ENCODE results near the gene TMA7. TPM values are rescaled to one million over a fixed set of nuclear protein-coding genes. Genes with fewer than 3 reads are reported as not detected.
A peak's percentile ranks its signal among the peaks of the same experiment; 100 is the strongest.

The TMA7 gene
- total RNA-seq, 6 donors from 2014 or later = 115 to 282 (median 163) TPM

DNA sequence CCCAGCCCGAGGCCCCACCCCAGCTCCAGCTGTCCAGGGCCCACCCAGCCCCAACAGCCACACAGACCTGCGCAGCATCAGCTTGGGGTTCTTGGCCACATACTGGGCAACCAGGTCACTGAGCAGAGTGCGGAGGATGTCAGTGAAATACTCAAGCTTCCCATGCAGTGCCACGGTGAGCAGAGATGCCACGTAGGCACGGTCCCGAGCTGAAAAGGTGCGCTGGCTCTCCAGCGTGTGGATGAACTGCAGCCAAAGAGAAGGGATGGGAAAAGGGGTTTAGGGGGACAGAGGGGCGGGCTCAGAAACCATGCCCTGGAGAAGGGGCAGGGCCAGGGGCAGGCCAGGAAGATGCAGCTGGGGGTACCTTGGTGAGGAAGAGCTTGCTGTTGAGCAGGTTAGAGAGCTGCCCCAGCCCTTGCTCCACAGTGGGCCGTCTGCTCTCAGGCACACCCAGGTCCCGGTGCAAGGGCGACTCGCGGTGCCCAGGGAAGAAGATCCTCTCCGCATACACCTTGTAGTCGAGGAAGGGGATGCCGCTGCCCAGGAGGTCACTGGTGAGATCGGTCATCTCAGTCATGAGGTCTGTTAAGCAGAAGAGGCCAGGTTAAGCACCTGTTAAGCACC lies 27.6 kb upstream of the TMA7 start:
- TF ChIP-seq POLR2AphosphoS5 (IDR thresholded peaks at IDR 0.05) (no peak), EP300 (IDR thresholded peaks at IDR 0.05) (no peak), POLR2A (IDR thresholded peaks at IDR 0.05) (no peak)
- WGBS, 2 donors = 94 to 95% methylated on average over 13 to 19 of the region's 19 CpGs
- H3K27me3 ChIP-seq = no peaks in the 10 kb centered on the region
- DNase-seq (peak in 1 of 2 donors; percentile 59), ATAC-seq (ENCODE audit: low FRiP score in 2 of 2) (no peak)
- no peak overlapping the region for H3K4me3 ChIP-seq
- peaks cover 9 to 97% (median 75%) of the 10 kb centered on the region in 4 donors for H3K36me3 ChIP-seq
- no peak overlapping the region for H3K27ac ChIP-seq
- no peaks in the 10 kb centered on the region for H3K4me1 ChIP-seq
- H3K9me3 ChIP-seq = no peaks in the 10 kb centered on the region

DNA sequence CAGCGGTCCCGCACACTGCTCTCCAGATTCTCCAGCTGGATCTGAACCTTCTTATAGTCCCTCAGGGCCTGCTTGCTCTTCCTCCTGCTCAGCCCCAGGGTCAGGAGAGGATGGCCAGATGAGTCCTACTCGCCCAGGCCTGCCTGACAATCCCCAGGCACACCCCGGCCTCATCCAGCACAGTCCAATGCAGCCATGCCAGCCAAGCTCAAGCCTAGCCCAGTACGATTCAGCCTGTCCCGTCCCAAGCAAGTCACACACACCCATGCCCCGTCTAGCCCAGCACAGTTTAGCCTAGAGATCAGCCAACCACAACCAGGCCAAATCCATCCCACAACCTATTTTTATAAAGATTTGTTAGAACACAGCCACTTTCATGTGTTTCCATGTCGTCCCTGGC lies 27.0 kb upstream of the TMA7 start:
- Histone ChIP-seq H3K9me3 (no peaks in the 10 kb centered on the region), H3K27me3 (no peaks in the 10 kb centered on the region), H3K4me1 (no peaks in the 10 kb centered on the region), H3K36me3 (peaks cover 9 to 96% (median 79%) of the 10 kb centered on the region in 4 donors), H3K4me3 (no peak overlapping the region), H3K27ac (no peak overlapping the region)
- ATAC-seq (ENCODE audit: low FRiP score in 2 of 2) (no peak), DNase-seq (no peak)
- no peak for TF ChIP-seq CTCF (IDR thresholded peaks at IDR 0.05)
- WGBS, 2 donors = 89 to 90% methylated on average over 8 of the region's 8 CpGs

DNA sequence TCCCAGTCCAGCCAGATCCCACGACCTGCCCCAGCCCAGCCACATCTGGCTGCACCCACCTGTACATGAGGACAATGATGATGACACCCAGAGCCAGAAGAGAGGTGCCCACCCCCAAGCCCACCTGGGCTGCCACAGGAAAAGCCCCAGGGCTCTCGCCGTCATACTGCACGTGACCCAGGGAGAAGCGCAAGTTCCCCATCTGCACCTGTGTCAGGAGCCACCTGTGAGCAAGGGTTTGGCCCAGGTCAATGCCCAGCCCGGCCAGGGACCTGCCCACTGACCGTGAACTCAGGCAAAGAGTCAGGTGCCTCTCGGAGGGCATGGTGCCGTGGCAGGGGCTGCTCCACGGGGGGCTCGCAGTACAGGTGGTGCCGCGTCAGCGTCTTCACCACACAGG lies 26.4 kb upstream of the TMA7 start:
- Histone ChIP-seq H3K27me3 (no peaks in the 10 kb centered on the region), H3K36me3 (peaks cover 9 to 97% (median 81%) of the 10 kb centered on the region in 4 donors), H3K27ac (no peak overlapping the region), H3K4me3 (no peak overlapping the region), H3K4me1 (no peaks in the 10 kb centered on the region), H3K9me3 (no peaks in the 10 kb centered on the region)
- WGBS, 2 donors = 94 to 95% methylated on average over 6 to 14 of the region's 14 CpGs
- DNase-seq = peak in 1 of 2 donors; percentile 62
- no peak for ATAC-seq (ENCODE audit: low FRiP score in 2 of 2)
- TF ChIP-seq POLR2A (IDR thresholded peaks at IDR 0.05) (no peak), CTCF (IDR thresholded peaks at IDR 0.05) (no peak), EP300 (IDR thresholded peaks at IDR 0.05) (no peak)

DNA sequence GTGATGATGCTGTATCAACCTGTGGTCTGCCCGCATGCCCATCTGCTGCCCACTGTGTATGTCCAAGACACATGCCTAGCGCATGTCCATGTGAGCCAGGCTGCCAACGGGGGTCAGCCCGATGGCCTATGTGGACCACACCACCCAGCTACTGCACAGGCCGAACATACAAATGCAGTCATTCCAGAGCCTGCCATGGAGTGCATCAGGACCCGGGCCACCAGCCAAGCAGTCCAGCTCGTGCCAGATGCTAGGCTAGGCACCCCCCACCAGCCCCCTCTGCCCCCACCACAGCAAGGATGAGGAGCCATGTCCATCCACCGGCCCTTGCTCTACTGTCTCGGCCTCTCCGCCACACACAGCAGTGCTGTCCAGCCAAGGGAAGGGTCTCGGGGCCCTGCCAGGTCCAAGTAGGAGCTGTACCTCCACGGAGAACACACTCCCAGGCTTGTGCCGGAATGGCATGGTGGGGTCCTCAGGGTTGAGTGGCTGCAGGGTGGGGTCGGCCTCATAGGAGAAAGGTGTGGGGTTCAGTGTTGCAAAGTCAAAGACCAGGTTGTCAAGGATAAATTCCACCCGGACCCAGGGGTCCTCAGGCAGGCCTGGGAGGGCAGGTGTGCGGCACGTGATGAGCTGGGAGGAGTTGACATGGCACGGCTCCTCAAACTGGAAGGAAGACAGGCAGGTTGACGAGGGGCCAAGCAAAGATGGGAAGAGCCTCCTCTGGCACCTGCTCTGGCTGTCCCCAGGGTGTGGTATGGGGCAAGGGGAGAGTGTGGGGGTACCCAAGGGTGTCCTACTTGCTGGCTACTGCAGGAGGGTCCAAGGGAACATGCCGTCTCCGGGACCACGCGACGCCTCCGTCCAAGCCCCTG lies 25.4 kb upstream of the TMA7 start:
- Histone ChIP-seq H3K36me3 (peaks cover 5 to 97% (median 79%) of the 10 kb centered on the region in 4 donors), H3K27ac (no peak overlapping the region), H3K4me1 (no peaks in the 10 kb centered on the region), H3K27me3 (no peaks in the 10 kb centered on the region), H3K4me3 (no peak overlapping the region), H3K9me3 (no peaks in the 10 kb centered on the region)
- 89 to 96% methylated on average over 11 to 25 of the region's 25 CpGs for WGBS, 2 donors
- TF ChIP-seq EP300 (IDR thresholded peaks at IDR 0.05) (no peak), CTCF (IDR thresholded peaks at IDR 0.05) (no peak), POLR2AphosphoS5 (IDR thresholded peaks at IDR 0.05) (no peak), POLR2A (IDR thresholded peaks at IDR 0.05) (no peak)
- ATAC-seq (ENCODE audit: low FRiP score in 2 of 2) (no peak), DNase-seq (no peak)

GRCh38 chr3:48415251-48415953 lies 24.7 kb upstream of the TMA7 start:
- ATAC-seq (ENCODE audit: low FRiP score in 2 of 2) (no peak), DNase-seq (no peak)
- H3K4me1 ChIP-seq = no peaks in the 10 kb centered on the region
- H3K9me3 ChIP-seq = no peaks in the 10 kb centered on the region
- no peaks in the 10 kb centered on the region for H3K27me3 ChIP-seq
- TF ChIP-seq CTCF (IDR thresholded peaks at IDR 0.05) = no peak
- TF ChIP-seq POLR2AphosphoS5 (IDR thresholded peaks at IDR 0.05) = no peak
- no peak for TF ChIP-seq EP300 (IDR thresholded peaks at IDR 0.05)
- no peak for TF ChIP-seq POLR2A (IDR thresholded peaks at IDR 0.05)
- 93 to 97% methylated on average over 21 to 22 of the region's 24 CpGs for WGBS, 2 donors
- H3K36me3 ChIP-seq = peaks cover 5 to 90% (median 75%) of the 10 kb centered on the region in 4 donors
- H3K4me3 ChIP-seq = no peak overlapping the region
- no peak overlapping the region for H3K27ac ChIP-seq
